ENCODE measurements around the gene ILF2. TPM values are rescaled to one million over a fixed set of nuclear protein-coding genes. Genes with fewer than 3 reads are reported as not detected.

ILF2 gene
- total RNA-seq, 1 donor from 2014 or later = 114 TPM

DNA sequence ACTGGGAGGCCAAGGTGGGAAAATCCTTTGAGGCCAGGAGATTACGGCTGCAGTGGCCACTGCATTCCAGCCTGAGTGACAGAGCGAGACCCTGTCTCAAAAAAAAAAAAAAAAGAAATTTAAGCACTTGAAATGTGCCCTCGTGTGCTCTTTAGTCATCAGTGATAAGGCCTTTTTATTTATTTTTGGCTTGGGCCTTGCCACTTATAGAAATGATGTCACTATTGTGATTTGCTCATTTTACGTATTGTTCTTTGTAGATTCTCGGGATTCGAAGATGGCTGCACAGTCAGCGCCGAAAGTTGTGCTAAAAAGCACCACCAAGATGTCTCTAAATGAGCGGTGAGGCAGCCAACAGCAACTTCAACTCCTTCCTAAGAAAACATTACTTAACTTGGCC is 34.5 kb downstream of the ILF2 start:
- DNase-seq (ENCODE audit: low read depth) (no peak), FAIRE-seq (no peak)
- Histone ChIP-seq H3K27me3 (ENCODE audit: control insufficient read depth, insufficient read depth, low read length) (no peaks in the 10 kb centered on the region), H3K4me3 (ENCODE audit: low read depth, low read length) (no peak overlapping the region), H3K36me3 (ENCODE audit: control insufficient read depth, insufficient read depth, low read length) (peaks cover 16% of the 10 kb centered on the region)
- TF ChIP-seq, protein P1, sequence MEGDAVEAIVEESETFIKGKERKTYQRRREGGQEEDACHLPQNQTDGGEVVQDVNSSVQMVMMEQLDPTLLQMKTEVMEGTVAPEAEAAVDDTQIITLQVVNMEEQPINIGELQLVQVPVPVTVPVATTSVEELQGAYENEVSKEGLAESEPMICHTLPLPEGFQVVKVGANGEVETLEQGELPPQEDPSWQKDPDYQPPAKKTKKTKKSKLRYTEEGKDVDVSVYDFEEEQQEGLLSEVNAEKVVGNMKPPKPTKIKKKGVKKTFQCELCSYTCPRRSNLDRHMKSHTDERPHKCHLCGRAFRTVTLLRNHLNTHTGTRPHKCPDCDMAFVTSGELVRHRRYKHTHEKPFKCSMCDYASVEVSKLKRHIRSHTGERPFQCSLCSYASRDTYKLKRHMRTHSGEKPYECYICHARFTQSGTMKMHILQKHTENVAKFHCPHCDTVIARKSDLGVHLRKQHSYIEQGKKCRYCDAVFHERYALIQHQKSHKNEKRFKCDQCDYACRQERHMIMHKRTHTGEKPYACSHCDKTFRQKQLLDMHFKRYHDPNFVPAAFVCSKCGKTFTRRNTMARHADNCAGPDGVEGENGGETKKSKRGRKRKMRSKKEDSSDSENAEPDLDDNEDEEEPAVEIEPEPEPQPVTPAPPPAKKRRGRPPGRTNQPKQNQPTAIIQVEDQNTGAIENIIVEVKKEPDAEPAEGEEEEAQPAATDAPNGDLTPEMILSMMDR (IDR thresholded peaks at IDR 0.05; ENCODE audit: insufficient read depth, low read length, severe bottlenecking) = no peak

DNA sequence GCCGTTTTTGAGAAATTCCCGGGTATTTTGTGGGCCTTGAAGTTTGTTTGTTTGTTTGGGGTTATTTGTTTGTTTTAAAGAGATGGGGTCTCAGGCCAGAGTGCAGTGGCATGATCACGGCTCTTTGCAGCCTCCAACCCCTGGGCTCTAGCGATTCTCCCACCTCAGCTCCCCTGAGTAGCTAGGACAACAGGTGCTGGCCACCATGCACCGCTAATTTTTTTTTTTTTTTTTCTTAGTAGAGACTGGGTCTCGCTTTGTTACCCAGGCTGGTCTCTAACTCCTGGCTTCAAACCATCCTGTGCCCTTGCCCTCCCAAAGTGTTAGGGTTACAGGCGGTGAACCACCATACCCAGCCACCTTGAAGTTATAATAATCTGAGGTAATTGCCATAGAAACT is 34.9 kb downstream of the ILF2 start:
- TF ChIP-seq, protein P1 (IDR thresholded peaks at IDR 0.05; ENCODE audit: insufficient read depth, low read length, severe bottlenecking) = no peak
- no peak for FAIRE-seq
- Histone ChIP-seq H3K36me3 (ENCODE audit: control insufficient read depth, insufficient read depth, low read length) (peaks cover 16% of the 10 kb centered on the region), H3K27me3 (ENCODE audit: control insufficient read depth, insufficient read depth, low read length) (no peaks in the 10 kb centered on the region), H3K4me3 (ENCODE audit: low read depth, low read length) (no peak overlapping the region)
- no peak for DNase-seq (ENCODE audit: low read depth)

DNA sequence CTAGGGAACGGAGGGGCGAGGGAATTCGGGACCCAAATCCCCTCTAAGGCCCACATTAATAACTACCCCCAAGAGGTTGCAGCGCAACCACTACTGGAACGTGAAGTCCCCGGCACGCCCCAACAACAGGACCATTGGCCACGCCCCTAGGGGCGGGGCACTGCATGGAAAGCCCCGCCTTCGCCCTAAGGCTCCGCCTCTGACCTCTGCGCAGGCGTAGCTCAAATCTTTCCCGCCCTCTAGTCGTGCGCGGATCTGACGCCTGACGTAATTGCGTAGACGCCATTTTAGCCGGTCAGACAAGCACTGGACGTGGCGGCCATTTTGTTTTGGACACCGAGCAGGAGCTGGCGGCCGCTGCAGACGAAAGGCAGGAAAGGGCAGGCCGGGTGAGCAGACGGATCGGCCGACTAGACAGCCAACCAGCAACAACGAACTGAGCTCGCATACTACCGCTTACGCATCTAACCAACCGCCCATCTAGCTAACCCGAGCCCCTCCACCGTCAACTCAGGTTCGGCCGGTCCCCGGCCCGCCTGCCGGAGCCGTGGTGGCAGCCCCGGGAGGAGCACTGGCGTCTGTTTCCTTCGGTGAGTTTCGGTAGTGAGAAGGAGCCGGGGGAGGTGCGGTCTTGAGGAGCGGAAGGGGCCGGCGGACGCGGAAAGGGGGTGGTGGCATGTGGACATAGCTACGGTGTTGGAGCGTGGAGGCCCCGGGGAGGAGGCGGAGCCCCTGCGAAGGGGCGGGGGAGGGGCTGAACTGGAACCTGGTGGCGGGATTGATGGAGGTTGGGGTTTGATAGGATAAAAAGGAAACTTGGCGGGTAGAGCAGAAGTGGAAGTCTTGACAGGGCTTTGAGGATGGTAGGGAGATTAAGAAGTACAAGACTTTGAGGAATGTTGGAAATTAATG is 36.8 kb downstream of the ILF2 start, which contains the start of gene CHTOP:
Gene CHTOP, plus strand, starts transcription at position 313 of the 912 bp plus-strand sequence. CDS start 2,523 bp downstream, outside the sequence.
- no peak for FAIRE-seq
- TF ChIP-seq, protein P1 (IDR thresholded peaks at IDR 0.05; ENCODE audit: insufficient read depth, low read length, severe bottlenecking) = no peak

DNA sequence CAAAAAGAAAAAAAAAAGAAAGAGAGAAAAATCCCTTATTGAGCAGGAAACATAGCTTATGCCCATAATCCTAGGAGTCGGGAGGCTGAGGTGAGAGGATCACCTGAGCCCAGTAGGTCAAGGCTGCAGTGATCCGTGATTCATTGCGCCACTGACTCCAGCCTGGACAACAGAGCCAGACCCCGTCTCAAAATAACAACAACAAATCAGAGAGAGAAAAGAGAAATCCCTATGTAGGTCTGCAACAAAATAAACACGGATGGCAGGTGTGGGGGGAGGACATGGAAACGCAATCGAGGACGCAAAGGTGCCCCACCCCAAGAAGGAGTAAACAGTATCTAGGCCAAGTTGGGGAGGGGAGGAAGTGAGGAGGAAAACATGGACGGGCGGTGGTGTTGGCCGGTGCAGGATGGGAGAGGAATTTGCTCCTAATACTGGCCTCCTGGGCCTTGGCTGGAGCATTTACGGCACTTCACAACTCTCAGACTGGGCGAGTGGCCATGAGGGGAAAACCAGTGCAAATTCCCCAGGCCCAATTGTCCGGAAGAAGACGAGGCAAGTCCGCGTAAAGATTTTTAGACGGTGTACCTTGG is 37.5 kb downstream of the ILF2 start:
- Histone ChIP-seq H3K4me3 (ENCODE audit: low read depth, low read length) (peak overlapping the region; percentile 71), H3K36me3 (ENCODE audit: control insufficient read depth, insufficient read depth, low read length) (peaks cover 10% of the 10 kb centered on the region), H3K27me3 (ENCODE audit: control insufficient read depth, insufficient read depth, low read length) (no peaks in the 10 kb centered on the region)
- DNase-seq (ENCODE audit: low read depth) (no peak), FAIRE-seq (no peak)
- TF ChIP-seq, protein P1 (IDR thresholded peaks at IDR 0.05; ENCODE audit: insufficient read depth, low read length, severe bottlenecking) = no peak

More for the DNA sequence above, 36.8 kb downstream of the ILF2 start, which contains the start of gene CHTOP:
- peak; percentile 97 for DNase-seq (ENCODE audit: low read depth)
- Histone ChIP-seq H3K4me3 (ENCODE audit: low read depth, low read length) (peak within 1 kb of the TSS; percentile 71), H3K36me3 (ENCODE audit: control insufficient read depth, insufficient read depth, low read length) (peaks cover 12% of the 10 kb centered on the region), H3K27me3 (ENCODE audit: control insufficient read depth, insufficient read depth, low read length) (no peaks in the 10 kb centered on the region)

DNA sequence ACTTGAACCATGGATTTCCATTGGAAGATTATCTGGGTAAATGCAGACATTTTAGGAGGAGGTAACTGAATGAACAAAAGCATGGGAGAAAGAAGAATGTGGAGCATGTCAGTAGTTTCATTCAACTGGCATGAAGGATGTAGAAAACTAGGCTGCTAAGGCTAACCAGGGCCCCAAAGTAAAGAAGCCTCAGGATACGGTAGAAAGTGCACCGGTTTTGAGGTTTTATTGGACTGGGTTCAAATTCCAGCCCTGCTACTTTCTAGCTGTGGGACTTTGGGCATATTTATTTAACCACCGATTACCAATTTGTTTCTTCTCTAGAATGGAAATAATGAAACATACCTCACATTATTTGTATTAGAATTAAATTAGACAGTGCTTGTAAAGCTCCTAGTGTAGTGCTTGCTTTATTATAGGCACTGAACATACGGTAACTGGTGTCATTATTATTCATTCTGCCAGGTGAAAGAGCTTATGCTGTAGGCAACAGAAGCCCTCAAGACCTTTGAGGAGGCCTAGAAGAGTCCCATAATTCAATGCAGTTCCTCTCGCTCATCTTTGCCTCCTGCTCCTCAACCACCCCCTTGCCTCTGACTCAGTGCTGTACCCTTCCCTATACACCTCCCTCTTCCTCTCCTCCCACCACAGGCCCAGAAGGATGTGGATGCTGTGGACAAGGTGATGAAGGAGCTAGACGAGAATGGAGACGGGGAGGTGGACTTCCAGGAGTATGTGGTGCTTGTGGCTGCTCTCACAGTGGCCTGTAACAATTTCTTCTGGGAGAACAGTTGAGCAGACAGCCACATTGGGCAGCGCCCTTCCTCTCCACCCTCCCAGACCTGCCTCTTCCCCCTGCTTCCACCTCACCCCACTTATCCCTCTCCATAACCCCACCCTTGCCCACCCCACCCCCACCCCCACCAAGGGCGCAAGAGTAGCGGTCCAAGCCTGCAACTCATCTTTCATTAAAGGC is 39.5 kb downstream of the ILF2 start:
- H3K27me3 ChIP-seq (ENCODE audit: control insufficient read depth, insufficient read depth, low read length) = no peaks in the 10 kb centered on the region
- TF ChIP-seq, protein P1 (IDR thresholded peaks at IDR 0.05; ENCODE audit: insufficient read depth, low read length, severe bottlenecking) = no peak
- no peak for FAIRE-seq
- DNase-seq (ENCODE audit: low read depth) = peak; percentile 25
- H3K36me3 ChIP-seq (ENCODE audit: control insufficient read depth, insufficient read depth, low read length) = peaks cover 3% of the 10 kb centered on the region
- no peak overlapping the region for H3K4me3 ChIP-seq (ENCODE audit: low read depth, low read length)
